ENCODE measurements around the gene KRT13.

- TF ChIP-seq EZH2 (IDR thresholded peaks at IDR 0.05; ENCODE audit: borderline replicate concordance, insufficient read depth, low read depth, low read length, poor library complexity, severe bottlenecking) (no peak), CTCF (IDR thresholded peaks at IDR 0.05) (no peak)
Observed at GRCh38 chr17:41451154-41451728, 54.2 kb downstream of the KRT13 start.

Measured in B cell (primary cell).